ENCODE data around the gene CENPE.

Gene CENPE

DNA sequence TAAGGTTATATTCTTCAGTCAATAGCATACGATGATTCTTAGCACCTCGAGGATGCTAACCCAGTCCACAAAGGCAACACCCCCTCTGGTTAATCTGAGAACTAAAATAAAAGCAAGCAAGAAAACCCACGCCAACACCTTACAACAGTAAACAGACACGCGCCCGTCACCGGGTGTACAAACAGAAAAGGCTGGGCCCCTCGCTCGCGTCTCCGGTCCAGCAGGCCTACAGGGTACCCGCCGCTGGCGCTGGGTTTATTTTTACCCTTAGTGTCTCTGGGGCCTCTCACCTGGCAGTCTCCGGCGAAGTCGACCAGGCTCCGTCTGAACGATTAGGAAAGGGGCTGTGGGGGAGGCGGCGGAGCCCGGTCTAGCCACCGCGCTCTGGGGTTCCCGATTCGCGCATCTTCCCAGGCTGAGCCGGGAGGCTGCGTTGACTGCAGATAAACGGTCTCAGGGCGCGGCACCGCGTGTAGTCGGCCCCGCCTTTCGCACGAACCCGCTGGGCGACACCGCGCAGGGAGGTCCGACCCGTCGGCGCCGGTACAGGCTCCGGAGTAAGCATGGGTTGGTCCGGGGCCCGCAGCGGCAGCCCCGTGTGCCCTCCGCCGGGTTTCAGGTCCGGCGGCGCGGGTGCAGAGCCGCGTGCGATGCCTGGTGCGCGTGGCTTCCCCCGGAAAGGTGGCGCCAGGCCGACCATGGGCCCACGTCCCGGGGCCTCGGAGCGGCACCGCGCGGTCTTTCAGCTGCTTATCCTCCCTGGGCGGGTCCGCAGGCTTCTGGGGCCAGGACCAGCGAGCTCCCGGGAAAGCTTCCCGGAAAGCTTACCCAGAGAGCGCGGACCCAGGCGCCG lies 122.0 kb downstream of the CENPE start (continued):
- TF ChIP-seq, protein P1, sequence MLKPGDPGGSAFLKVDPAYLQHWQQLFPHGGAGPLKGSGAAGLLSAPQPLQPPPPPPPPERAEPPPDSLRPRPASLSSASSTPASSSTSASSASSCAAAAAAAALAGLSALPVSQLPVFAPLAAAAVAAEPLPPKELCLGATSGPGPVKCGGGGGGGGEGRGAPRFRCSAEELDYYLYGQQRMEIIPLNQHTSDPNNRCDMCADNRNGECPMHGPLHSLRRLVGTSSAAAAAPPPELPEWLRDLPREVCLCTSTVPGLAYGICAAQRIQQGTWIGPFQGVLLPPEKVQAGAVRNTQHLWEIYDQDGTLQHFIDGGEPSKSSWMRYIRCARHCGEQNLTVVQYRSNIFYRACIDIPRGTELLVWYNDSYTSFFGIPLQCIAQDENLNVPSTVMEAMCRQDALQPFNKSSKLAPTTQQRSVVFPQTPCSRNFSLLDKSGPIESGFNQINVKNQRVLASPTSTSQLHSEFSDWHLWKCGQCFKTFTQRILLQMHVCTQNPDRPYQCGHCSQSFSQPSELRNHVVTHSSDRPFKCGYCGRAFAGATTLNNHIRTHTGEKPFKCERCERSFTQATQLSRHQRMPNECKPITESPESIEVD (tag by site-specific recombination; IDR thresholded peaks at IDR 0.05): no peak
- TF ChIP-seq ZNF335 (tag by site-specific recombination; conservative IDR thresholded peaks at IDR 0.05): peak; percentile 73; the same call in 1 of the 2 replicates
- TF ChIP-seq ZNF791 (tag by site-specific recombination; IDR thresholded peaks at IDR 0.05): no peak
- no peak for TF ChIP-seq ZNF133 (tag by site-specific recombination; IDR thresholded peaks at IDR 0.05)
- TF ChIP-seq, protein P2, sequence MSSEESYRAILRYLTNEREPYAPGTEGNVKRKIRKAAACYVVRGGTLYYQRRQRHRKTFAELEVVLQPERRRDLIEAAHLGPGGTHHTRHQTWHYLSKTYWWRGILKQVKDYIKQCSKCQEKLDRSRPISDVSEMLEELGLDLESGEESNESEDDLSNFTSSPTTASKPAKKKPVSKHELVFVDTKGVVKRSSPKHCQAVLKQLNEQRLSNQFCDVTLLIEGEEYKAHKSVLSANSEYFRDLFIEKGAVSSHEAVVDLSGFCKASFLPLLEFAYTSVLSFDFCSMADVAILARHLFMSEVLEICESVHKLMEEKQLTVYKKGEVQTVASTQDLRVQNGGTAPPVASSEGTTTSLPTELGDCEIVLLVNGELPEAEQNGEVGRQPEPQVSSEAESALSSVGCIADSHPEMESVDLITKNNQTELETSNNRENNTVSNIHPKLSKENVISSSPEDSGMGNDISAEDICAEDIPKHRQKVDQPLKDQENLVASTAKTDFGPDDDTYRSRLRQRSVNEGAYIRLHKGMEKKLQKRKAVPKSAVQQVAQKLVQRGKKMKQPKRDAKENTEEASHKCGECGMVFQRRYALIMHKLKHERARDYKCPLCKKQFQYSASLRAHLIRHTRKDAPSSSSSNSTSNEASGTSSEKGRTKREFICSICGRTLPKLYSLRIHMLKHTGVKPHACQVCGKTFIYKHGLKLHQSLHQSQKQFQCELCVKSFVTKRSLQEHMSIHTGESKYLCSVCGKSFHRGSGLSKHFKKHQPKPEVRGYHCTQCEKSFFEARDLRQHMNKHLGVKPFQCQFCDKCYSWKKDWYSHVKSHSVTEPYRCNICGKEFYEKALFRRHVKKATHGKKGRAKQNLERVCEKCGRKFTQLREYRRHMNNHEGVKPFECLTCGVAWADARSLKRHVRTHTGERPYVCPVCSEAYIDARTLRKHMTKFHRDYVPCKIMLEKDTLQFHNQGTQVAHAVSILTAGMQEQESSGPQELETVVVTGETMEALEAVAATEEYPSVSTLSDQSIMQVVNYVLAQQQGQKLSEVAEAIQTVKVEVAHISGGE (tag by site-specific recombination; conservative IDR thresholded peaks at IDR 0.05; ENCODE audit: low read depth): peak; percentile 48; the same call in 1 of the 2 replicates
- 0 out of 2 replicates have a peak, but pooled peaks have one; percentile 31 for TF ChIP-seq ZFP69B (tag by site-specific recombination; IDR thresholded peaks at IDR 0.05)
- TF ChIP-seq ZSCAN30 (tag by site-specific recombination; IDR thresholded peaks at IDR 0.05): peak; percentile 29; the same call in 1 of the 2 replicates
- TF ChIP-seq ZNF707 (tag by site-specific recombination; IDR thresholded peaks at IDR 0.05): no peak
- no peak for TF ChIP-seq ZNF174 (tag by site-specific recombination; IDR thresholded peaks at IDR 0.05)
- TF ChIP-seq ZNF654 (tag by site-specific recombination; IDR thresholded peaks at IDR 0.05; ENCODE audit: low read depth): no peak
- TF ChIP-seq, protein P3, sequence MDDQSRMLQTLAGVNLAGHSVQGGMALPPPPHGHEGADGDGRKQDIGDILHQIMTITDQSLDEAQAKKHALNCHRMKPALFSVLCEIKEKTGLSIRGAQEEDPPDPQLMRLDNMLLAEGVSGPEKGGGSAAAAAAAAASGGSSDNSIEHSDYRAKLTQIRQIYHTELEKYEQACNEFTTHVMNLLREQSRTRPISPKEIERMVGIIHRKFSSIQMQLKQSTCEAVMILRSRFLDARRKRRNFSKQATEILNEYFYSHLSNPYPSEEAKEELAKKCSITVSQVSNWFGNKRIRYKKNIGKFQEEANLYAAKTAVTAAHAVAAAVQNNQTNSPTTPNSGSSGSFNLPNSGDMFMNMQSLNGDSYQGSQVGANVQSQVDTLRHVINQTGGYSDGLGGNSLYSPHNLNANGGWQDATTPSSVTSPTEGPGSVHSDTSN (CRISPR knock-in tag; IDR thresholded peaks at IDR 0.05): peak; percentile 61; the same call in 1 of the 2 replicates
- peak; percentile 72 for TF ChIP-seq ZBTB17 (tag by site-specific recombination; IDR thresholded peaks at IDR 0.05)
- TF ChIP-seq TRIM28 (IDR thresholded peaks at IDR 0.05; ENCODE audit: borderline replicate concordance, low read length): peak; percentile 68; the same call in 1 of the 2 replicates
- TF ChIP-seq GLIS2 (tag by site-specific recombination; IDR thresholded peaks at IDR 0.05): peak; percentile 68
- TF ChIP-seq GLI4 (tag by site-specific recombination; IDR thresholded peaks at IDR 0.05): no peak
- no peak for TF ChIP-seq ZNF248 (tag by site-specific recombination; IDR thresholded peaks at IDR 0.05)
- peak; percentile 83 for TF ChIP-seq ZBTB8A (tag by site-specific recombination; IDR thresholded peaks at IDR 0.05)
- TF ChIP-seq KLF8 (tag by site-specific recombination; IDR thresholded peaks at IDR 0.05): peak; percentile 61; the same call in 1 of the 2 replicates
- no peak for TF ChIP-seq ZNF302 (tag by site-specific recombination; IDR thresholded peaks at IDR 0.05; ENCODE audit: low read depth)
- no peak for TF ChIP-seq ZNF510 (tag by site-specific recombination; IDR thresholded peaks at IDR 0.05; ENCODE audit: insufficient replicate concordance)
- TF ChIP-seq, protein P4, sequence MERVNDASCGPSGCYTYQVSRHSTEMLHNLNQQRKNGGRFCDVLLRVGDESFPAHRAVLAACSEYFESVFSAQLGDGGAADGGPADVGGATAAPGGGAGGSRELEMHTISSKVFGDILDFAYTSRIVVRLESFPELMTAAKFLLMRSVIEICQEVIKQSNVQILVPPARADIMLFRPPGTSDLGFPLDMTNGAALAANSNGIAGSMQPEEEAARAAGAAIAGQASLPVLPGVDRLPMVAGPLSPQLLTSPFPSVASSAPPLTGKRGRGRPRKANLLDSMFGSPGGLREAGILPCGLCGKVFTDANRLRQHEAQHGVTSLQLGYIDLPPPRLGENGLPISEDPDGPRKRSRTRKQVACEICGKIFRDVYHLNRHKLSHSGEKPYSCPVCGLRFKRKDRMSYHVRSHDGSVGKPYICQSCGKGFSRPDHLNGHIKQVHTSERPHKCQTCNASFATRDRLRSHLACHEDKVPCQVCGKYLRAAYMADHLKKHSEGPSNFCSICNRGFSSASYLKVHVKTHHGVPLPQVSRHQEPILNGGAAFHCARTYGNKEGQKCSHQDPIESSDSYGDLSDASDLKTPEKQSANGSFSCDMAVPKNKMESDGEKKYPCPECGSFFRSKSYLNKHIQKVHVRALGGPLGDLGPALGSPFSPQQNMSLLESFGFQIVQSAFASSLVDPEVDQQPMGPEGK (tag by site-specific recombination; IDR thresholded peaks at IDR 0.05): no peak
- TF ChIP-seq, protein P5, sequence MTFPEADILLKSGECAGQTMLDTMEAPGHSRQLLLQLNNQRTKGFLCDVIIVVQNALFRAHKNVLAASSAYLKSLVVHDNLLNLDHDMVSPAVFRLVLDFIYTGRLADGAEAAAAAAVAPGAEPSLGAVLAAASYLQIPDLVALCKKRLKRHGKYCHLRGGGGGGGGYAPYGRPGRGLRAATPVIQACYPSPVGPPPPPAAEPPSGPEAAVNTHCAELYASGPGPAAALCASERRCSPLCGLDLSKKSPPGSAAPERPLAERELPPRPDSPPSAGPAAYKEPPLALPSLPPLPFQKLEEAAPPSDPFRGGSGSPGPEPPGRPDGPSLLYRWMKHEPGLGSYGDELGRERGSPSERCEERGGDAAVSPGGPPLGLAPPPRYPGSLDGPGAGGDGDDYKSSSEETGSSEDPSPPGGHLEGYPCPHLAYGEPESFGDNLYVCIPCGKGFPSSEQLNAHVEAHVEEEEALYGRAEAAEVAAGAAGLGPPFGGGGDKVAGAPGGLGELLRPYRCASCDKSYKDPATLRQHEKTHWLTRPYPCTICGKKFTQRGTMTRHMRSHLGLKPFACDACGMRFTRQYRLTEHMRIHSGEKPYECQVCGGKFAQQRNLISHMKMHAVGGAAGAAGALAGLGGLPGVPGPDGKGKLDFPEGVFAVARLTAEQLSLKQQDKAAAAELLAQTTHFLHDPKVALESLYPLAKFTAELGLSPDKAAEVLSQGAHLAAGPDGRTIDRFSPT (tag by site-specific recombination; IDR thresholded peaks at IDR 0.05): 0 out of 2 replicates have a peak, but pooled peaks have one; percentile 34
- TF ChIP-seq, protein P6, sequence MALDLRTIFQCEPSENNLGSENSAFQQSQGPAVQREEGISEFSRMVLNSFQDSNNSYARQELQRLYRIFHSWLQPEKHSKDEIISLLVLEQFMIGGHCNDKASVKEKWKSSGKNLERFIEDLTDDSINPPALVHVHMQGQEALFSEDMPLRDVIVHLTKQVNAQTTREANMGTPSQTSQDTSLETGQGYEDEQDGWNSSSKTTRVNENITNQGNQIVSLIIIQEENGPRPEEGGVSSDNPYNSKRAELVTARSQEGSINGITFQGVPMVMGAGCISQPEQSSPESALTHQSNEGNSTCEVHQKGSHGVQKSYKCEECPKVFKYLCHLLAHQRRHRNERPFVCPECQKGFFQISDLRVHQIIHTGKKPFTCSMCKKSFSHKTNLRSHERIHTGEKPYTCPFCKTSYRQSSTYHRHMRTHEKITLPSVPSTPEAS (tag by site-specific recombination; IDR thresholded peaks at IDR 0.05): no peak
- TF ChIP-seq ZNF660 (tag by site-specific recombination; IDR thresholded peaks at IDR 0.05): 0 out of 2 replicates have a peak, but pooled peaks have one; percentile 60
- no peak for TF ChIP-seq ZNF341 (tag by site-specific recombination; IDR thresholded peaks at IDR 0.05; ENCODE audit: low read depth)
- TF ChIP-seq, protein P7, sequence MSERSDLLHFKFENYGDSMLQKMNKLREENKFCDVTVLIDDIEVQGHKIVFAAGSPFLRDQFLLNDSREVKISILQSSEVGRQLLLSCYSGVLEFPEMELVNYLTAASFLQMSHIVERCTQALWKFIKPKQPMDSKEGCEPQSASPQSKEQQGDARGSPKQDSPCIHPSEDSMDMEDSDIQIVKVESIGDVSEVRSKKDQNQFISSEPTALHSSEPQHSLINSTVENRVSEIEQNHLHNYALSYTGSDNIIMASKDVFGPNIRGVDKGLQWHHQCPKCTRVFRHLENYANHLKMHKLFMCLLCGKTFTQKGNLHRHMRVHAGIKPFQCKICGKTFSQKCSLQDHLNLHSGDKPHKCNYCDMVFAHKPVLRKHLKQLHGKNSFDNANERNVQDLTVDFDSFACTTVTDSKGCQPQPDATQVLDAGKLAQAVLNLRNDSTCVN (tag by site-specific recombination; optimal IDR thresholded peaks at IDR 0.05): peak; percentile 97

Data from HEK293 (cell line).